ENCODE results near the gene LUC7L2.
A peak's percentile ranks its signal among the peaks of the same experiment; 100 is the strongest.
"Not testable (repeated sequence)": the region's sequence is repeated elsewhere in the genome, so short reads cannot be mapped to it uniquely, and the experiment has no call there.

LUC7L2 gene

DNA sequence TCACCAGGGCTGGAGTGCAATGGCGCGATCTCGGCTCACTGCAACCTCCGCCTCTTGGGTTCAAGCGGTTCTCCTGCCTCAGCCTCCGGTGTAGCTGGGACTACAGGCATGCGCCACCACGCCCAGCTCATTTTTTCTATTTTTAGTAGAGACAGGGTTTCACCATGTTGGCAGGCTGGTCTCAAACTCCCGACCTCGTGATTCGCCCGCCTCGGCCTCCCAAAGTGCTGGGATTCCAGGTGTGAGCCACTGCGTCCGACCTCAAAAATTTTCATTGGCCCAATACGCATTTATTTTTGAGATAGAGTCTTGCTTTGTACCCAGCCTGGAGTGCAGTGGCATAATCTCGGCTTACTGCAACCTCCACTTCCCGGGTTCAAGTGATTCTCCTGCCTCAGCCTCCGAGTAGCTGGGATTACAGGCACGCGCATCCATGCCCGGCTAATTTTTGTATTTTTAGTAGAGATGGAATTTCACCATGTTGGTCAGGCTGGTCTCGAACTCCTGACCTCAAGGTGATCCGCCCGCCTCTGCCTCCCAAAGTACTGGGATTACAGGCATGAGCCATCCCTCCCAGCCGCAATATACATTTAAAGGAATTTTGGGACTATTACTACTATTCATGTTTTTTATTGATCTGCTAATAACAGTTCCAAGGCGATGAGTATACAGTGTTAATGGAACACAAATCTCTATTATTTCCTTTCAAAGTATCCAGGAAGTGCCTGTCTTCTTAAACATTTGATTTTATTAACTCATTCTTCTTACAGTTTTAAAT lies 1.8 kb upstream of the LUC7L2 start:
- not testable (repeated sequence) for DNase-seq

DNA sequence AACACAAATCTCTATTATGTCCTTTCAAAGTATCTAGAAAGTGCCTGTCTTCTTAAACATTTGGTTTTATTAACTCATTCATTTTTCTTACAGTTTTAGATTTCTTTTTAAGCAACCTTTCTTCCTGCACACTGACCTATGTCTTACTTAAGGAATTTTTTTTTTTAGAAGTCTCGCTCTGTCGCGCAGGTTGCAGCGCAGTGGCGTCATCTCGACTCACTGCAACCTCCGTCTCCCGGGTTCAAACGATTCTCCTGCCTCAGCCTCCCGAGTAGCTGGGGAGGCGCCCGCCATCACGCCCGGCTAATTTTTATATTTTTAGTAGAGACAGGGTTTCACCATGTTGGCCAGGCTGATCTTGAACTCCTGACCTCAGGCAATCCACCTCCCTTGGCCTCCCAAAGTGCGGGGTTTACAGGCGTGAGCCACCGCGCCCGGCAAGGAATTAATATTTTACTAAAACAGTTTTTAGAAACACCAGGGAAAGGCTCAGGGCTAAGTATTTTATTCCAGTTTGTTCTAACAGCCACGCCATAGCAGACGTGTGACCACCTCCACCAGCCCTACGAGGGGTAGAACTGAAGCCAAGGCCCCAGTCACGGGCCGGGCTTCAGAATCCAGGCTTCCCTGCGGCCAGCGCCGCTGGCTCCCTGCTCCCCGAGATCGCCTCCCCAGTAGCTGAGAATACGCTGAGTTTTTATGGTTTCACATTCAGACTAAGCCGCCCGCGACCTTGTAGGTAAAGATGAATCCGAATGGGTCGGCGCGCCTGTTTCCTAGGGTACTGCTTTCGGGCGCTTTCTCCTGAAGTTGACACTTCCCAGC lies 941 bp upstream of the LUC7L2 start:
- peak; percentile 32 to 34 for DNase-seq

DNA sequence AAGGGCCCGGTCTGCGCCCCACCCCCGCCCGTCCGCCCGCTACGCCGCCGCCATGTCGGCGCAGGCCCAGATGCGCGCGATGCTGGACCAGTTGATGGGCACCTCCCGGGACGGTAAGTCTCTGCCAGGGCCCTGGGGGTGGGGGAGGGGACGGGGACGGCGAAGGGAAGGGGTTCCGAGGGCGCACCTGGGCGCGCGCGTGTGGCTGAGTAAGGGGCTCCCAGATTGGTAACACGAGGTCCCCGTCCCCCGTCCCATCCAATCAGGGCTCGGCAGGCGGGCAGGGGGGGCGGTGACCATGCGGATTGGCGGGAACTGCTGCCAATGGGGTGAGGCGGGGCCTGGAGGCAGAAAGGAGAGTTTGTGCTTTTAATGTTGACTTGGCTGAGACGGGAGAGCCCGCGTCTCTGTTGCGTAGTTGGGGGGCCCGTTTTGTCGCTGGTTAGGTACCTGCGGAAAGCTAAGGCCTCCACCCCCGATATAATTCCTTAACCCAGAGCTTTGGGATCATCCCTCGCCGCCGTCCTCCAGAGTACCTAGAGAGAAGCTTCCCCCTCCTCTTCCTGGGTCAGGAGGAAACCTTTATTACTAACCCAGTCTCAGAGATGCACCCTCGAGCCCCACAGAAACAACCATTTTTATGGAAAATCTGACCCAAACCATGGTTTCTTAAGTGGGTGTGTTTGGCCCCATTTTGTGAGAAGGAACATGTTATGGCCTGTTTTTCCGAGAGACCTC lies 685 bp downstream of the LUC7L2 start:
- peak; percentile 63 to 83 for DNase-seq

DNA sequence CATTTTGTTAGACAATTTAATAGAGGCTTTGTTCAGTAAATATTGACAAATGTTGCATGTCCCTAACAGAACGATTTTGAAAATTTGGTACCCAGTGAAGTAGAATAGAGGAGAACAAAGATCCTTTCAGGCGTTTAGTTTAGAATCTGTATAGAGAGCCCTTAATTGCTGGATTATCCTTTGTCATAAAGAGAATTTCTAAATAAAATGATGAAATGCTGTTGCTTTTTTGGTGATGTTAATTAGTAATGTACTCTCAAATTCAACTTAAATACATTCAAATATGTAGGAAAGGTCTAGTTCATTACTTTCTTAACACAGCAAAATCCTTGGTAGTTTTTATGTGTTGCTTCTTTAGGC lies 1.2 kb downstream of the LUC7L2 start:
- no peak for DNase-seq

DNA sequence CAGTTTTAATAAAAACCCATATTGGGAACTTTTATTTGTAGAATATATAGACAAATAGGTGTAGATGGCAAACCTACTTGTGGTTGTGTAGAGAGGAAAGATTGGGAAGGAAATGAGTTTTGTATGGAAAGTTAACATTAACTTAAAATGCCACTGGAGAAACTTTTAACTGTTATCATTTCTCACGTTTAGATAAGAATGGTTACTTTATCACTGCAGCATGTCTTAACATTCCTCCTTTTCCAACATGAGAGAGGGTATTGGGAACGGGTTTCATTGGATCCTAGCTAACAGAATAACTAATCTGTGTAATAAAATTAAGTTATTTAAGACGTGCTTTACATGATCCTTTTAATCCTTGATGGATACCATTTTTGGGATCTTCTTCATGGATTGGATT lies 1.8 kb downstream of the LUC7L2 start:
- DNase-seq, result no peak

DNA sequence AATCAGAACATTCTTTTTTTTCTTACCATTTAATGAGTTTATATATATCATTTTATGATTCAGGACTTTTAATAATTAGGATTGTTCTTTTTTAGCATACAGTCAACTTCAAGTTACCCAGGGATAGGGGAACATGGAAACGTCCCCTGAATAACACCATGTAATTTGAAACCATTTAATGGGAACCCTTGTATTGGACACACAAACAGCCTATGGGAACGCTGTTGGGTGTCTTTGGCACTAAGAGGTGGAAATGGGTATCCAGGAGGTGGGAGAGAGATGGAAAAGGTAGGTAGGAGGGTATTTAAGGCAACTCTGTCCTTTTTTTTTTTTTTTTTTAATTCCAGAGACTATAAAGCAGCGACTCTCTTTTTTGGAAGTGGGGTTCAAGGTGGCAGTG lies 2.6 kb downstream of the LUC7L2 start:
- DNase-seq, result no peak

DNA sequence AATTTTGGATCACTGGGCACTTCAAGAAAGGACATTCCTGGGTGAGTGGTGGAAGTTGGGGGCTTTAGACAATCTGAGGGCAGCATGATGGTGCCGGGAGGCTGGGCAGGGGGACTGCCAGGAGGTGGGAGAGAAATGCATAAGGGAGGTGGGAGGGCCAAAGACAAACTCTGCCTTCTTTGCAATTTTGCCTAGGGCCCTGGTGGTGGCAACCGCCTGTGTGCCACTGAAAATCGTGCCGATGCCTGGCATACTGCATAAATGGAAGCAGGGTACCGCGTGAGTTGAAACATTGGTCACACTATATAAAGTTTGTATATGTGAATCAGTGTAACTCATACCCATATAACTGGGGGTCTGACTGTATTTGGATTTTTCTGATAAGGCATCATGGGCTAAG lies 3.3 kb downstream of the LUC7L2 start:
- DNase-seq, result peak; percentile 6 to 14

DNA sequence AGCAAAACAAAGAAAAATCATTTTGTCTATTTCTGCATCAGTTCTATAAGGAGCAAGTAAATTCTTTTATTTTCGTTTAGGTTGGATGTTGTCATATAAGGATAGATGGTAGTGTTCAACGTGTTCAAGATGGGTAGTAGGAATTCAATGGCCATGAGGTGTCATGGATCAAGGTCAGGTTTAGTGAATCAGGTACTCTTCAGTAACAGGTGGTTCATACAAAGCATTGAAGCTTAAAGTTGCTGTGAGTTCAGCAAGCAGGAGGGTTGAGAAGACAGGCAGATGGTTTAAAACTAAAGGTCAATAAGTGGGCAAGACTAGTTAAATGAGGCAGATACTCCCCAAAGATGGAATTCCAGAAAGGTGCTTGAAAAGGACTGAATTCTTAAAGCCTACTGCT lies 5.6 kb downstream of the LUC7L2 start:
- DNase-seq, result no peak

DNA sequence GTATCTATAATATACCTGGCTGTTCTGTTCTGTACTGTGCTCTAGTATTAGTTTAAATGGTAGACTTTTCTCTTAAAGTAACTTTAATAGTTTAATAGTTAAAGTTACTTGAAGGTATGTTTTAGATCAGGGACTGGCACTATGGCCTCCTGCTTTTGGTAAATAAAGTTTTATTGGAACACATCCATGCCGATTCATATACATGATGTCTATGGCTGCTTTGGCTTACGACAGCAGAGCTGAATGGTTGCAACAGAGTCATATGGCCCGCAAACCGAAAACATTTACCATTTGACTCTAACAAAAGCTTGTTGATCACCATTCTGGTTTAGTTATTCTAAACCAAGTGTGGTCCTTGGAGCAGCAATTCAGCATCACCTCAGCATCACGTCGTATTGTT lies 6.7 kb downstream of the LUC7L2 start:
- DNase-seq, result no peak

DNA sequence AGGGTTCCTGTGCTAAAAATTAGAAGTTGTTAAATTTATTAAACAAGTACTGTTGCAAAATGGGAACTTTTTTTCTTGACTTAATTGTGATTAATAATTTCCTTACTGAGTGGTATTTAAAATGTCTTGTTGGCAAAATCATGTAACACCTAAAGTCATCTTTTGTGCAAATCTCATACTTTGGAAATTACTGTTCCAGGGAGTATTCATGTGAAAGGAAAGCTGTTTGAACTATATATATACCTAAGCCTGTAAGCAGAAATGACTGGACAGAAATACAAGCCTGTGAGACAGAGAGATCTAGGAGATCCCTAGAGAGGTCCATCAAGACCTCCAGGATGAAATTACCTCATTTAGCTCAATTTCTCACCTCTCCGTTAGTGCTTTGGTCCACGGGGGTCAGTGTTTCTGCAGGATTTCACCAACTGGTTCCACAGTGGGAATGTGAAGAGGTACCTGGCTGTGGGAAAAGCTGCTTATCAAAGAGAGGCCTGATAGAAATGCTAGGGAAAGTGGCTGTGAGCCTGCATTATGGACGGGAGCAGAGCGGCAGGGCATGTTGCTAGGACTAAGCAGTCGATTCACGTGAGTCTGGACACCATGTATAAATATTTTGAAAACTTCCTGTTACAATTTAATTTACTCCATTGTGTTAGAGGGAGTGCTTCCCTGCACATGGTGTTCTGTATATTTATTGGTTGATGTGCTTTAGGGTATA lies 7.9 kb downstream of the LUC7L2 start:
- DNase-seq, result no peak

DNA sequence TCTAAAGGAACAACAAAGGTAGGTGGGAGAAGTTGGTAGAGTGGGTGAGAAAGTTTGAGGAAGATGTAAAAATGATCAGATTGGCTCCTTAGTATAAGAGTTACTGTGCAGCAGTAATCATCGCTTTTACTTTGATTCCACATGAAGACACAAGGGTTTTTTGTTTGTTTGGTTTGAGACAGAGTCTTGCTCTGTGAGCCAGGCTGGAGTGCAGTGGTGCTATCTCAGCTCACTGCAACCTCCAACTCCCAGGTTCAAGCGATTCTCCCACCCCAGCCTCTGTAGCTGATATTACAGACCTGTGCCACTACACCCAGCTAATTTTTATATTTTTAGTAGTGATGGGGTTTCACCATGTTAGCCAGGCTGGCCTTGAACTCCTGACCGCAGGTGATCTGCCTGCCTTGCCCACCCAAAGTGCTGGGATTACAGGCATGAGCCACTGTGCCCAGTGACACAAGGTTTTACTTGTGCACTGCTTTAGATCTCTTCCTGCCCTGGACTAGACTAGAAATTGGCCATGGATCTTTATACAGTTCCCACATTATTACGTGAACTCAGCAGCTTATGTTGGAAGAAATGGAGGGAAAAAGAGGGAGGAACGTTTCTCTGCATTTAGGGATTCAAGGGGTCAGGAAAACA lies 10.7 kb downstream of the LUC7L2 start:
- no peak for DNase-seq

DNA sequence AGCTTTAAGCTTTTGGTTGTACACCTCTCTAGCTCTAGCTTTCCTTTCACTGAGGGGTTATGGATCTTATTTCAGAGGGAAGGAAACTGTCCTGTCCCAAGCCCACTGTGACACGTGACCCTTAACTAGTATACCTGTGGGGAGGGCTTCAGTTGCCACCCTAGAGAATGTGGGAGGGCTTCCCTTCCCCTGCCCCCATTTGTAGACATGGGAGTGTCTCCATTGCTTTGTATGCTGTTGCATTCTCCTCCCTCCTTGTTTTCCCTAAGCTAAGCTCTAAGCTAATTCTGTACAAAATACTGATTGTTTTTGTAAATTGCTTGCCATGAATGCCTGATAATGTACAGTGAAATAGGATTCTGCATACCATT lies 11.2 kb downstream of the LUC7L2 start:
- DNase-seq, result no peak

DNA sequence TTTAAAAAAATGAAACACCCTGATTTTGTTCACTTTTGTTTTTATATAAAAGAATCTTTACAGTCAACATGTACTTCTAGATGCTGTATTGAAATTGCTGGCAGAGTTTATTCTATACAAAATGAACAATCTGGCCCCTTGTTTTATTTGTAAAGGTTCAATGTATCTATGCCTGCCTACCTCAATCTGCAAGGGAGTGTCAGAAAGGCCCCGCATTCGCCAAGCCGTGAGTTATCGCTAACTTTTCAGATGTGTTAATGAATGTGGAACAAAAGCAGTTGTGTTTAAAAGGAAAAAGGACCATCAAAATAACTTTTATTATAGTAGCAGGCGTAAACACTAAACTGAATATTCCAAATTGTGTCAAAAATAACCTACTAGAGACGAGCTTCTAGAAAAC lies 14.6 kb downstream of the LUC7L2 start:
- DNase-seq, result no peak

DNA sequence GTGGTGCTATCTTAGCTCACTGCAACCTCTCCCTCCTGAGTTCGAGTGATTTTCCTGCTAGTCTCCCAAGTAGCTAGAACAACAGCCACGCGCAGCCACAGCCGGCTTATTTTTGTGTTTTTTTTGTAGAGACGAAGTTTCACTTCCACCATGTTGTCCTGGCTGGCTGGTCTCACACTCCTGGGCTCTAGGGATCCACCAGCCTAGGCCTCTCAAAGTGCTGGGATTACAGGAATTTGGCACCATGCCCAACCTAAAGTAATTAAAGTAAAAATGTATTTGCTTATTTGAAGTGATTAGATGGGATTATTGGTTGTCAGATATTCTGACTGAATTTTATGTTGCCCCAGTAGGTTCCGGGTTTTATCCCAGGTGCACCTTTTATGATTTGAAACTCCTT lies 22.7 kb downstream of the LUC7L2 start:
- no peak for DNase-seq

DNA sequence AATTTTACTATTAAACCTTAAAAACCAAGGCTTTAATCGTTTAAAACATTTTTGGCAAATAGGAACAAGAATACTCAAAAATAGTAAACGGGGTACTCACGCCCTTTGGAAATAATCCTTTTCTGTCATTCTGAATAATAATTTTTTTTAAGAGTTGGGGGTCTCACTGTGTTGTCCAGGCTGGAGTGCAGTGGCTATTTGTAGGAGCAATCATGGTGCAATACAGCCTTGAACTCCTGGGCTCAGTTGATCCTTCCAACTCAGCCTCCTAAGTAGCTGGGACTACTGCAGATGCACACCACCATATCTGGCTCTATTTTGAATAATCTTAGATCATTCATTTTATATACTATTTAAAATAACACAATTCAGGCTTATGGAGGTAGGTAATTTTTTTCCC lies 24.9 kb downstream of the LUC7L2 start:
- DNase-seq, result no peak

DNA sequence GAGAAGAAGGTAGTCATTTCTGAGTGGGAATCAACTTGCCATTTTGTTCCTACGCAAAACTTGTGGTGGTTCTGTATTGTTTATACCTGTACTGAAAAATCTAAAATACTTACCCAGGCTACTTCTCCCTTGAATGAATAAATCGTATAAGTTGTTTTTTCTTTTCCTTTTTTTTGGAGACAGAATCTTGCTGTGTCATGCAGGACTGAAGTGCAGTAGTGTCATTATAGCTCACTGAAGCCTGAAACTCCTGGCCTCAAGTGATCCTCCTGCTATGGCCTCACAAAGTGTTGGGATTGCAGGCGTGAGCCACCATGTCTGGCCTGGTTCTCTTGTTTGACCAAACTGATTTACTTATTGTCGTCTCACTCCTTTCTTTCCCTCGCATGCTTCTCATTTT lies 27.9 kb downstream of the LUC7L2 start:
- DNase-seq, result no peak

DNA sequence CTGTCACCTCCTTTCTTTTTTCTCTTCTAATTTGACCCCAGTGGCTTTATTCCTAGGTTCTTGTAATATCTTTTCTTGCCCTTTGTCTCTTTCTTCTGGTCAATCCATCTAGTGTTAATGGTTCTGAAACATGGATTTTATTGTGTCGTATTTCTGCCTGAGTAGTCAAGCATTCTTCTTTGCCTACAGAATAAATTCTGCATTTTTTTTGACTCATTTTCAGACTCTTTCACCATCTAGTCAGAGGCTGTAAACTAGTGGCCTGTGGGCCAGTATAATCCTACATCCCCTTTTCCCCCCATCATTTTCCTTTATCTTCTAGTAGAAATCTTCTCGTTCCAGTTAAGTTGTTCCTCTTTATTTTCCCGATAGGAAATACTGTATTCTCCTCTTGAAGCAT lies 29.4 kb downstream of the LUC7L2 start:
- no peak for DNase-seq

DNA sequence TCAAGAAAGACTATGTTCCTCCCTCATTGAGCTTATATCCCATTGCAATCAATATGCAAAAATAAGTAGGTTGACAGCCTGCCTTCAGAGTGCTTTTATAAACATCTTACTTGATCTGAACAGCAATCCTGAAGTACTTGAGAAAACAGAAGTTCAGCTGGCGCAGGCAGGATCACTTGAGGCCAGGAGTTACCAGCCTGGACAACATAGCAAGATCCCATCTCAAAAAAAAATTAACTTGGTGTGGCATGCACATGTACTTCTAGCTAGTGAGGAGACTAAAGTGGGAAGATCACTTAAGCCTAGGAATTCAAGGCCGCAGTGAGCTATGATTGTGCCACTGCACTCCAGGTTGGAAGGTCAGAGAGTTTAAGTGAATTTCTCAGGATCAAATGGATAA lies 30.1 kb downstream of the LUC7L2 start:
- DNase-seq, result no peak

DNA sequence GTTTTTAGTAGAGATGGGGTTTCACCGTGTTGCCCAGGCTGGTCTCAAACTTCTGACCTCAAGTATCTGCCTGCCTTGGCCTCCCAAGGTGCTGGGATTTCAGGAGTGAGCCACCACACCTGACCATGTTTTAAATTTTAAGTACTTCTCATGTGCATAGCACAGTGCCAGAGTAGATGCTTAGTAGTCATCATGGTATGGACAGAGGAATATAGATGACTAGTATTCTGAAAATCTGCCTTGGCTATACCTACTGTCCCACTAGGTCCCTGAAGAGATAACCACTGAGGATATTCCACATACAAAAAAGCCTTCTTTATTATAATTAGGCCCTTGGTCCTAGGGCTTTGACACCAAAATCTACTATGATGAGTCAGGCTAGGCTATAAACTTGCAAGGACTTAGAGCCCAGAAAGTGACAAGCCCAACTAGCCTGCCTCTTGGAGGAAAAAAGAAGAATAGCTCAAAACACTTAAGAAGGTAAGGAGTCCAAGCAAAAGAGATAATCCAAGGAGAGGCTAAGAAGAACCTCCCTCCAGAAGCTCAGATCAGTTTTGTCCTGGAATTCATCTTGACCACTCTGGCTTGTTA lies 34.0 kb downstream of the LUC7L2 start:
- no peak for DNase-seq

DNA sequence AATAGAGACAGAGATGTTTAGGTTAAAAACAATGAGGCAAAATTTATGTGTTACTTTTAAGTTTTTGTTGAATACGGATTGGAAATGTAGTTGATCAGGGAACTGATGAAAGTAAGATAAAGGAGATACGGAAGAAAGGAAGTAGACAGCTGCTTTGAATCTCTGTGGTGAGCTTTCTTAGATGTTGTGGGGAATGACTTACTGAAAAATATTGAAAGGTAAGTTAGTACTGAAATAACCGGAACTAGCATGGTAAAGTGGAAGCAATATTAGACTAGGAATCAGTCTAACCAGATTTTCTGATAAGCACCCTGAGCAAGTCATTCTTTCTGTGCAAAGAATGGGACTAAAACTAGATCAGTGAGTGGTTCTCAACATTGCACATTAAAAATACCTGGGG lies 34.8 kb downstream of the LUC7L2 start:
- no peak for DNase-seq

DNA sequence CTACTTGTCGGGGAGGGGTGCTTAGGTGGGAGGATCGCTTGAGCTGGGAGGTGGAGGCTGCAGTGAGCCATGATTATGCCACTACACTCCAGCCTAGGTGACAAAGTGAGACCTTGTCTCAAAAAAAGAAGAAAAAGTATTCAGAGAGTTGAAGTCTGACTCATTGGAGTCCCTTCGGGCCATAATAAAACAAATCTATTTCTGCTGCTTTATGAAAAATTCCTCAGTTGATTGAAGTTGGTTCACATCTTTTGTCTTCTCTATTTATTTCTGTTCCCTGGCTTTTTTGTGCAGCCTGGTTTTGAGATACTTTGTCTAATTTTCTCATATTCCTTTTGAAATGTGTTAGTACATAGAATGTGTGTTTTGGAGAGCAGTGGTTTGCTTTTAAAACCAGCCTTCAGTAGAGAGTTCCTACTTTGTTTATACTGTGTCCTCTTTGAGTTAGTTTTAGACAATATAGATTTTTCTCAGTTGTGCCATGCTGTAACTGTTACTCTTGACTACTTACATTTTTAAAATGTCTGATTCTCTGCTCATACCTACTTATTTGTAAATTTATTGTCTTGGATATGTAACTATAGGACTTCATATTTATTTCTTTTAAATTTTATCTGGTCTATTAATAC lies 36.7 kb downstream of the LUC7L2 start:
- DNase-seq, result no peak

DNA sequence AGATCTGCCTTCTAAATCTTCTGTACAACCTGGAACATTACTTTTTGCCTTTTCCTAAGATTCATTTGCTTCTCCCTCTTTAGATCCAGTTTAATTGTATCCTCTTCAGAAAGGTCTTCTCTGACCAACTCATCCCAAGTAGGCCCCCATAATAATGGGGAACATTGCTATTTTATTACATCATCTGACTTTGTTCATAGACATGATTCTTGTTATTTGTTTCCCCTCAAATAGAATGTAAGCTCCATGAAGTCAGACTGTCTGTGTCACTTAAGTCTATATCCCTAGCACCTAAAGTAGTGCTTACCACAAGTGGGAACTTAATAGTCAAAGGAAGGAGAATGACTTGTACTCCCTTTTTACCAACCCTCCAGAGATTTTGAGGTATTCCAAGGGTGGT lies 37.5 kb downstream of the LUC7L2 start:
- no peak for DNase-seq
